Stimulated activated CD8-positive, alpha-beta memory T cell treated with anti-CD3 and anti-CD28 coated beads, Interleukin-2, amount 100 ng/mL, for 1 hour (primary cell): Measurements from ENCODE around the gene ABL2.
"Not testable (repeated sequence)": the region's sequence is repeated elsewhere in the genome, so short reads cannot be mapped to it uniquely, and the experiment has no call there.

Experiments used
- DNase-seq, 2 donors: peaks; one replicate each; pipeline ENCODE4 v3.0.0-alpha.2; 2020; ENCODE audit warnings: low read depth in 2 of 2

Gene ABL2

GRCh38 chr1:179169616-179170467 is 59.6 kb downstream of the ABL2 start:
- DNase-seq = no peak

GRCh38 chr1:179168536-179168935 is 60.9 kb downstream of the ABL2 start:
- no peak for DNase-seq

GRCh38 chr1:179167955-179168354 is 61.5 kb downstream of the ABL2 start:
- no peak for DNase-seq

- no peak for DNase-seq
Measured at GRCh38 chr1:179167418-179167777, 62.1 kb downstream of the ABL2 start.

- DNase-seq = no peak
Measured at GRCh38 chr1:179166663-179167417, 62.6 kb downstream of the ABL2 start.

GRCh38 chr1:179164494-179164893 is 65.0 kb downstream of the ABL2 start:
- DNase-seq = no peak

- no peak for DNase-seq
Measured at GRCh38 chr1:179156708-179157107, 72.8 kb downstream of the ABL2 start.

- DNase-seq = no peak
Measured at GRCh38 chr1:179156026-179156425, 73.5 kb downstream of the ABL2 start.

- DNase-seq = no peak
Measured at GRCh38 chr1:179155615-179156014, 73.9 kb downstream of the ABL2 start.

- no peak for DNase-seq
Measured at GRCh38 chr1:179154437-179154836, 75.0 kb downstream of the ABL2 start.

- no peak for DNase-seq
Measured at GRCh38 chr1:179153217-179153616, 76.3 kb downstream of the ABL2 start.

GRCh38 chr1:179151908-179152682 is 77.4 kb downstream of the ABL2 start:
- DNase-seq = no peak

- DNase-seq = no peak
Measured at GRCh38 chr1:179146911-179147310, 82.6 kb downstream of the ABL2 start.

- no peak for DNase-seq
Measured at GRCh38 chr1:179146476-179146875, 83.0 kb downstream of the ABL2 start.

- DNase-seq = no peak
Measured at GRCh38 chr1:179145521-179145920, 84.0 kb downstream of the ABL2 start.

- no peak for DNase-seq
Measured at GRCh38 chr1:179144626-179145025, 84.9 kb downstream of the ABL2 start.

GRCh38 chr1:179143322-179143721 is 86.2 kb downstream of the ABL2 start:
- no peak for DNase-seq

GRCh38 chr1:179142889-179143299 is 86.6 kb downstream of the ABL2 start:
- DNase-seq = no peak

- DNase-seq = no peak
Measured at GRCh38 chr1:179141592-179142251, 87.8 kb downstream of the ABL2 start.

- DNase-seq = not testable (repeated sequence)
Measured at GRCh38 chr1:179138755-179139154, 90.7 kb downstream of the ABL2 start.

GRCh38 chr1:179137617-179138255 is 91.7 kb downstream of the ABL2 start:
- DNase-seq = no peak
